ENCODE data around the gene INPP5A.

DNA sequence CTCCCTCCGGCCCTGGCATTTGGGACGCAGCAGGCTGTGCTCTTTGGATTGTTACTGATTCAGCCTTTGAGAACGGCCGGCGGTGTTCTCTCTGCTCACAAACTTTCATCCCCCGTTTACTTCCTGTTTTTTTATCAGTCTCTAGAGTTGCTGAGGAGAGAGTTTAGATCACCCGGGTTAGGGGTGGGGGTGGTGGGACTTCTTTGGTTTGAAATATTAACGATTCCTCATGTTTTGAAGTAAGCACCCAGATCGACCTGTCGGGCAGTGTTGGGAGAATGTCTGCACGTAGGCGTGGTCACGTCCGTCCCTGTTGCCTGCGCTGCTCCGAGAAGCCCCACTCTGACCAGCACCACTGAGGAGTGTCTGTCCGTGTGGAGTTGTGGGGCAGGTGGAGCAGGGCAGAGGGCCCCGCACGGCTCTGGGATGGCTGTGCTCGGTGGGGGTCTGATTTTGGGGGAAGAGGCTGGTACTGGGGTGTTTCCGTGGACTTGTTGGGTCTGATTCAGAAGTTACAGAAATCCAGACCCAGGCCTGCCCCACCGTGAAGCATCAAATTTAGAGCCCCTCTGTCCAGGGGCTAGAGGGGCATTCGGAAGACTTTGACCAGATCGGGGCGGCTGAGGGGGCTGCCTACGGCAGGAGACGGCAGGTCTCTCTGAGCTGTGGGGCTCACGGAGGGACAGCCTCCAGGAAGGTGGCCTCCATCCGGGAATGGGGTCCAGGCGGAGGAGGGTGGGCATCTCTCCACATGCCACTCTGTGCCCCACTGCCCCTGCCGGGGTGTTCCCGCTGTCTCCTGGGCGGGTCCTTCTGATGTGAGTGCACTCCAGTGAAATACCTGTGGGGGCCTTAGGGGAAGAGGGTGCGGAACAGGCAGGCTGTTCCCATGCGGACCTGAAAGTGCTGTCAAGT, 7.4 kb downstream of the INPP5A start:
- TF ChIP-seq, protein P1, sequence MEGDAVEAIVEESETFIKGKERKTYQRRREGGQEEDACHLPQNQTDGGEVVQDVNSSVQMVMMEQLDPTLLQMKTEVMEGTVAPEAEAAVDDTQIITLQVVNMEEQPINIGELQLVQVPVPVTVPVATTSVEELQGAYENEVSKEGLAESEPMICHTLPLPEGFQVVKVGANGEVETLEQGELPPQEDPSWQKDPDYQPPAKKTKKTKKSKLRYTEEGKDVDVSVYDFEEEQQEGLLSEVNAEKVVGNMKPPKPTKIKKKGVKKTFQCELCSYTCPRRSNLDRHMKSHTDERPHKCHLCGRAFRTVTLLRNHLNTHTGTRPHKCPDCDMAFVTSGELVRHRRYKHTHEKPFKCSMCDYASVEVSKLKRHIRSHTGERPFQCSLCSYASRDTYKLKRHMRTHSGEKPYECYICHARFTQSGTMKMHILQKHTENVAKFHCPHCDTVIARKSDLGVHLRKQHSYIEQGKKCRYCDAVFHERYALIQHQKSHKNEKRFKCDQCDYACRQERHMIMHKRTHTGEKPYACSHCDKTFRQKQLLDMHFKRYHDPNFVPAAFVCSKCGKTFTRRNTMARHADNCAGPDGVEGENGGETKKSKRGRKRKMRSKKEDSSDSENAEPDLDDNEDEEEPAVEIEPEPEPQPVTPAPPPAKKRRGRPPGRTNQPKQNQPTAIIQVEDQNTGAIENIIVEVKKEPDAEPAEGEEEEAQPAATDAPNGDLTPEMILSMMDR (IDR thresholded peaks at IDR 0.05), result no peak
- TF ChIP-seq POLR2A (IDR thresholded peaks at IDR 0.05), result no peak
